Measurements from ENCODE around the gene OSBPL2.

The OSBPL2 gene

GRCh38 chr20:62344782-62345181, 106.5 kb downstream of the OSBPL2 start:
- no peak for DNase-seq (ENCODE audit: low spot score)

Measured in RKO (cell line).